GM18873 (cell line): ENCODE data around the gene LAMC1.
"Not testable (repeated sequence)": the region's sequence is repeated elsewhere in the genome, so short reads cannot be mapped to it uniquely, and the experiment has no call there.

Source experiments
- ATAC-seq: cut with Tn5 transposase; IDR thresholded peaks from one replicate; pipeline ENCODE4 v1.9.1; 2021; ENCODE audit warnings: mild to moderate bottlenecking, moderate library complexity, moderate number of reproducible peaks; ENCODE audit not compliant: unreplicated experiment, low FRiP score

LAMC1 gene

DNA sequence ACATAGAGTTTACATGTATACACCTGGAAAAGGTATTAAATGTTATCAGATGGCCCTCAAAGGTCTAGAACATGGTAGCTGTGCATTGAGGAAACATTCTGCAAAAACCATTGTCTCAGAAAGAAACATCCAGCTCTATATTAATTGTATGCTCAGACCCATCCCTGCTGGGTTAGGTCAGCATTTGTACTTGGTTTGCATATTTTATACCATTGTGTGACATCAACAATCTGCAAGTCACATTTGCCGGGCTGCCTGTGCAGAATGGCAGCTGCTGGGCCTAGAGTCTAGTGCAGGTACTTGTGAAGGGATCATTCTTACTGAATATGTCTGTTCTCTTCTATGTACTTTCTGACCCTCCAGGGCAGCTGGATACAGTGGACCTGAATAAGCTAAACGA is 119.0 kb downstream of the LAMC1 start:
- no peak for ATAC-seq

- no peak for ATAC-seq
These were observed 120.5 kb downstream of the LAMC1 start for GRCh38 chr1:183143576-183144315.

DNA sequence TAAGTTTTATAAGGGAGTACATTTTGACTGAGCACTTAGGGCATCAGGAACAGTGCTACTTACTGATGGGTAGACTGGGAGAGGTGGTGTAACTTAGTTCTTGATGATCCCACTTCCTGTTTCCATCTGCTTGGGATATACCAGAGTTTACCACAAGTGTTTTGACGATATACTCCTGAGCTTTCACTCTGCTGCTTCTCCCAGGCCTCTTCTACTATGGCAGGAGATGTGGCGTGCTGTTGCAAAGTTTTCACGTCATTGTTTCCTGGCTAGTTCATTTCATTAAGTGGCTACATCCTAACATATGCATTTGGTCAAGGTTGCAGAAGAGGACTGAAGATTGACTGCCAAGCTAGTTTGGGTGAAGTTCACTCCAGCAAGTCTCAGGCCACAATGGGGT is 121.5 kb downstream of the LAMC1 start:
- ATAC-seq = no peak

GRCh38 chr1:183147735-183148134 is 124.5 kb downstream of the LAMC1 start:
- no peak for ATAC-seq

DNA sequence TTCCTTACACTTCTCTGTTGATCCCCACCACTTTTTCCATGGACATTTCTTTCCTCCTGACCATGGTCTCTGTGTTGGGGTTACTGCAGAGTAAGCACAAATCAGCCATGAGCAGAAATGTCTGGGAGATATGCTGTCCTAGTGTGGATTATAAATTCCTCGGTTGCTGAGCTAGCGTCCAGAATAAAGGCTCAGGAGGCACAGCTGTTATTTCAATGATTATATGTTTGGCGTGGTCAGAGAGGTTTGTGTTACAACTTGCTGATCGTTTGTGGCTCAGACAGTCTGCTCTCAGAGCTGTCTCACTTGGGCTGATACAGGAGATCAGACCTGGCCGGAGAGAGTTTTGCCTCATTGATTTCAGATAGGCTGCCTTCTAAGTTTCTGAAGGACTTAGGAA is 125.4 kb downstream of the LAMC1 start:
- ATAC-seq = no peak

GRCh38 chr1:183149273-183149672 is 126.1 kb downstream of the LAMC1 start:
- ATAC-seq = no peak

DNA sequence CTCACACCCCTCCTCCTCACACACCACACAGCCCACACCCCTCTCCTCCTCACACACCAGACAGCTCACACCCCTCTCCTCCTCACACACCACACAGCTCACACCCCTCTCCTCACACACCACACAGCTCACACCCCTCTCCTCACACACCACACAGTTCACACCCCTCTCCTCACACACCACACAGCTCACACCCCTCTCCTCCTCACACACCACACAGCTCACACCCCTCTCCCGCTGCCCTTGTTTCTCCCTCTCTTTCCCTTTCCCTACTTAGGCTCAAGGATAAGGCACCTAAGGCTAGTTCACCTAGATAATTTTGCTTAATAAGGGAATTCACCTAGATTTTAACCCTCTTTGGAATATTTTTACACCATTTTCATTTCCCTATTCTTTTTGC is 126.8 kb downstream of the LAMC1 start:
- ATAC-seq = not testable (repeated sequence)

DNA sequence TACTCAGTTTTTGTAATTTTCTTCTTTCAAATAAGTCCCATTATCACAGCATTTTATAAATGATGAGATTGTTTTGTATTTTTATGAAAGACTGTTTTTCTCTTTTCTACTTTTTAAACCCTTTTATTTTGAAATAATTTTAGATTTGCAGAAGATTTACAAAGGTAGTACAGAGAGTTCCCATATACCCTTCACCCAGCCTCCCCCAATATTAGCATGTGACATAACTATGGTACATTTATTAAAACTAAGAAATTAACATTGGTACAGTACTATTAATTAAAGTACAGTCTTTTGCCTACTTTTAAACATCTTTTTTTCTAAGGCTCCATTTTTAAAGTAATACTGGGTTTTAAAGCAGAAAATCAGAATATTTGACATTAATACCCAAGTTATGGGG is 127.2 kb downstream of the LAMC1 start:
- no peak for ATAC-seq

DNA sequence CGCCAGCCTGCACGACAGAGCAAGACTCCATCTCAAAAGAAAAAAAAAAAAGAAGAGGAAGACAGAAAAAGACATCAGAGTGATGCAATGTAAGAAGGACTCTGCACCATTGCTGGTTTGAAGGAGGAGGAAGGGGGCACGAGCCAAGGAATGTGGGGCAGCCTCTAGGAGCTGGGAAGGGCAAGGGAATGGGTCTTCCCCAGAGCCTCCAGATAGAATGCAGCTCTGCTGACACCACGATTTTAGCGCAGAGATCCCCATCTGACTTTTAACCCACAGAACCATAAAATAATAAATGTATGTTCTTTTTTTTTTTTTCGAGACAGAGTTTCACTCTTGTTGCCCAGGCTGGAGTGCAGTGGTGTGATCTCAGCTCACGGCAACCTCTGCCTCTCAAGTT is 129.0 kb downstream of the LAMC1 start:
- no peak for ATAC-seq

DNA sequence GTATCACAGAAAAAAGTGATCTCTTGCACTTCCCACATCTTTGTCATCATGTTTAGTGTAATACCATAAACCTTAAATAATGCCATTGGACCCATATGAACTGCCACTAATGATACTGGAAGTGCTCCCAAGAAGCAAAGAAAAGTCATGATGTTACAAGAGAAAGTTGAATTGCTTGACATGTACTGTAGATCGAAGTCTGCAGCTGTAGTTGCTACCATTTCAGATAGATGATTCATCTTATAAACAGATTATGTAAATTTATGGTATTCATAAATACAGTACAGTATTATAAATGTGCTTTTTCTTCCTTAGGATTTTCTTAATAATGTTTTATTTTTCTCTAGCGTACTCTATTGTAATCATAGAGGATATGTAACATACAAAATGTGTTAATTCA is 132.7 kb downstream of the LAMC1 start:
- no peak for ATAC-seq

DNA sequence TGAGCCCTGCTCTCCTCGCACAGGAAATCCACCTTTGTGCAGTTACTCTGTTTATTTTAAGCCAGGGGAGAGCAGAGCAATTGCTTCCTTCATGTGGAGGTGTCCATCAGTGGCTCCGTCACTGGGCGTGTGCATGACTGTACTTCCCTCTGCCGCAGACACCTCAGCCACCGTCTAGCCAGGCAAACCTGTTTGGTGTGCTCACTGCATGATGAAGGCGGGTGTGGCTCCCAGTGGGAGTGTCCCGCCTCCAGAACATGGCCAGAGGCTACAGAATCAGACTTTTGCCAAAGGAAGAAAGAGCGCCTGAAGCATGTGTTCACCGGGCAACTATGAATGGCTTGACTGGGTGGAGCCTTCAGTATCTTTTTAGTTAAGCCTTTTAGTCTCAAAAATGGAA is 136.7 kb downstream of the LAMC1 start:
- no peak for ATAC-seq

DNA sequence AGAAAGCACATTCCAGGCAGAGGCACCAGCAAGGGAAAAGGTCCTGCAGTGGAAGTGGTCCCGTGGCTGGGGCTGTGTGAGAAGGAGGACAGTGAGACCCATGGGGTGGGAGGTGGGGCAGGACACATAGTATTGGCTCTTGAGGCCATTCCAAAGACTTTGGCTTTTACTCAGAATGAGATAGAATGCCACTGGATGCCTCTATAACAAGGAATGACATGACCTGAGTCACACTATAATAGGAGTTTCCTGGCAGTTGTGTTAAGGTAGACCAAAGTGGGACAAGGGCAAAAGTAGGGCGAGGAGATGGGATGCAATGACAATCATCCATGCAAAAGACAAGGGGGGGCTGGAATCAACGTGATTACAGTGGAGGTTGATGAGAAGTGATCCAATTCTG is 138.2 kb downstream of the LAMC1 start:
- ATAC-seq = no peak

GRCh38 chr1:183163316-183163715 is 140.1 kb downstream of the LAMC1 start:
- no peak for ATAC-seq

- no peak for ATAC-seq
These were observed 141.1 kb downstream of the LAMC1 start for GRCh38 chr1:183164340-183164739.

GRCh38 chr1:183164963-183165362 is 141.7 kb downstream of the LAMC1 start:
- ATAC-seq = no peak

DNA sequence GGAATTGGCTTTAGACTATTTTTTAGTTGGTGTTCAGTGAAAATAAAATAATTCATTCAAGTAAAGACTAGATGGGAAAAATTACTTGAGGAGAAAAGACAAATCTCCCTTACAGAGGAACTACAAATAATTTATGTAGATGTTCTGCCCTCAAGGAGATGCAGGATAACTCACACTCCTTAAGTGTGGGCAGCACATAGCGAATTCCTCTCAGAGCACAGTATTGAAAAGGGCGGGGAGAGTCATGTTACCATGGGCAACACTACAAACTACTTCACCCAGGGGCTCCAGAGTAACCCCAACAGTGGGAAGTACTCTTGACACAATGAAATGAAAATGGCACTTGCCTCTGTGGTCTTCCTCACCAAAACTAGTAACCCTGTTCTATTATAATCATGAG is 142.2 kb downstream of the LAMC1 start:
- ATAC-seq = no peak

DNA sequence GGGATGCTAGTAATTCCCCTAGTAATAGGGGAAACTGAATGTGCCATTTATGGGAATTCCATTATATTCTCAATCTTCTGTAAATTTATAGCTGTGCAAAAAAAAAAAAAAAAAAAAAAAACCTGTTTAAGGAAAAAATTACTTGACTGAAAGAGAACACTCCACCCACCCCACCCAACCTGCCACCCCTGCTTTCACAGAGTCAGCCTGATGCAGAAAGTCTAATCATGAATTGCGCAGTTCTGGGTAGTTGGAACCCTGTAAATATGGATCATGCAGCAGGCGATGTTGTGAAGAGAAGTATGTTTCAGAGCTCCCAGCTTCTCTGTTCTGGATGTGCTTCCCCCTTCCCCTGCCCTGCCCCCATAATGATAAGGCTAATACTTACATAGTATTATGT is 143.2 kb downstream of the LAMC1 start:
- no peak for ATAC-seq

- ATAC-seq = no peak
These were observed 144.5 kb downstream of the LAMC1 start for GRCh38 chr1:183167676-183168075.

DNA sequence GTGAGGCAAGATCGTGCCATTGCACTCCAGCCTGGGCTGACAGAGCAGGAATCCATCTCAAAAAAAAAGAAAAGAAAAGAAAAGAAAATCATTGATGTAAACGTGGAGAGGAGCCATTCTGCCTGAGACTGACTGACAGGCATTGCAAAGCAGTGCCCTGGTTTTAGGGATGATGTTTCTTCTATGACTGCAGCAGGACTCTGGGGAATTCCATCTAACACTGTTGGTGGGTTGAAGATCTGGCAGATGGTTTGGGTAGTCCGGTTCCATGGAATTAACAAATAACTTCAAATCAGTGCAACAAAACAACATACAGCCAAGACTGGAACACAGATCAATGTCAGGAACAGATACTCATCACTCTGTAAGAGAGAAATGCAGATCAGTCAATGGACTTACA is 145.1 kb downstream of the LAMC1 start:
- ATAC-seq = no peak

DNA sequence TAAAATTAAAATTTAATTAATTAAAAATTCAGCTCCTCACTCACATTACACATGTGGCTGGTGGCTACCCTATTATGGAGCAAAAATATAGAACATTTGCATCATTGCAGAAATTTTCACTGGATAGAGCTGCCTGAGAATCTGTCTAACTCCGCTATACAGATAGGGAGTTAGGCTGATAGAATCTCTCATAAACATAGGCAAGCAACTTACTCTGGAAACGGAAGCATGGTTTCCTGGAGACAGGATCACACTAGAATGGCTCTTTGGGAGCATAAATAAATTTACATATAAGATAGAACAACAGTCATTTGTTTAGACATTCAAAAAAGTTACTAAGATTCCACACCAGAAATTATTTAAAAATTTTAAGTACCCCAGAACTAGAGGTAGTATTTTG is 150.6 kb downstream of the LAMC1 start:
- no peak for ATAC-seq

GRCh38 chr1:183175631-183176030 is 152.4 kb downstream of the LAMC1 start:
- ATAC-seq = no peak

- no peak for ATAC-seq
These were observed 155.3 kb downstream of the LAMC1 start for GRCh38 chr1:183178545-183178944.

DNA sequence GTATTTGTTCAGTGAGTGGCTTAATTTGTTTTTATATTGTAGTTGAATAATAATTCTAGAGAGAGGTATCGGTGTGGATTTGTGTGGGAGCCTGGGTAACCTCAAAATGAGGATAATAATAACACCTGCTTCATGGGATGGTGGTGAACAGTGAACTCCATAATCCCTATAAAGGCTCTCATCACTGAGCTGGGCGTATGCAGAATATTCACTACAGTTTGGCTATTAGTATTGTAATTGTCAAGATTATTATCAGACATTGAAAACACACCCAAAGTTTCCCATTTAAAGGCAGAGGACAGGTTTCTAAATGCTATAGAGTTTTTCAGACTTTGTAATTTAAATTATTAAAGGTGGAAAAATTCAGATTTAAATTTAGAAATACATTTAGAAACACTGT is 155.8 kb downstream of the LAMC1 start:
- no peak for ATAC-seq
